WTC11 (cell line): Measurements from ENCODE around the gene ZNF555. TPM values are rescaled to one million over a fixed set of nuclear protein-coding genes. Genes with fewer than 3 reads are reported as not detected.

Source experiments
- ATAC-seq: fragments of 200-7000 bp; cut with Tn5 transposase; 2 replicates; pipeline ENCODE4 v1.10.0; 2021; ENCODE audit warnings: mild to moderate bottlenecking, moderate library complexity
- CTCF ChIA-PET: fragments of 300-600 bp; sonication (Branson Sonifier 250); formaldehyde crosslinking; loops from one replicate; lab custom pipeline; 2021; ENCODE audit warnings: antibody characterized with exemption; lab: Charles Lee
- POLR2A ChIA-PET: fragments of 350-600 bp; sonication (Branson Sonifier 250); formaldehyde crosslinking; loops from one replicate; lab custom pipeline; 2021; ENCODE audit warnings: antibody characterized with exemption; lab: Charles Lee
- DNase-seq: peaks from one replicate; pipeline ENCODE4 v3.0.0; 2021; ENCODE audit warnings: low spot score
- H3K27ac Mint-ChIP-seq: 2 replicates; pipeline ENCODE4 v1.8.0; 2021; ENCODE audit warnings: mixed read lengths
- H3K27me3 Mint-ChIP-seq: 2 replicates; pipeline ENCODE4 v1.8.0; 2021; ENCODE audit warnings: low read depth, mild to moderate bottlenecking, moderate library complexity, mixed read lengths
- H3K36me3 Mint-ChIP-seq: 2 replicates; pipeline ENCODE4 v1.8.0; 2021; ENCODE audit warnings: mixed read lengths
- H3K4me1 Mint-ChIP-seq: 2 replicates; pipeline ENCODE4 v1.8.0; 2022; ENCODE audit warnings: mixed read lengths
- H3K4me3 Mint-ChIP-seq: 2 replicates; pipeline ENCODE4 v1.8.0; 2021; ENCODE audit warnings: mild to moderate bottlenecking, moderate library complexity, mixed read lengths
- H3K9me3 Mint-ChIP-seq: 2 replicates; pipeline ENCODE4 v1.8.0; 2021; ENCODE audit warnings: mixed read lengths
- AR ChIP-seq: fragments of 250-450 bp; sonication (Bioruptor Pico); IDR thresholded peaks from 2 replicates; pipeline ENCODE4 v1.9.0; 2021; ENCODE audit warnings: mild to moderate bottlenecking
- ATF2 ChIP-seq: sonication (generic); formaldehyde crosslinking; IDR thresholded peaks from 2 replicates; pipeline ENCODE4 v1.8.1; 2022; ENCODE audit warnings: low read depth, missing genetic modification reagents, borderline replicate concordance
- ATF3 ChIP-seq: sonication (generic); formaldehyde crosslinking; conservative IDR thresholded peaks from 2 replicates; pipeline ENCODE4 v1.8.1; 2022; ENCODE audit warnings: mild to moderate bottlenecking, missing genetic modification reagents
- FOXJ3 ChIP-seq: sonication (generic); formaldehyde crosslinking; IDR thresholded peaks from 2 replicates; pipeline ENCODE4 v1.9.0; 2021; ENCODE audit warnings: missing genetic modification reagents, mild to moderate bottlenecking, borderline replicate concordance
- IRF2 ChIP-seq: sonication (generic); formaldehyde crosslinking; IDR thresholded peaks from 2 replicates; pipeline ENCODE4 v1.8.0; 2022; ENCODE audit warnings: low read depth, missing genetic modification reagents, borderline replicate concordance
- RELA ChIP-seq: sonication (generic); formaldehyde crosslinking; IDR thresholded peaks from 2 replicates; pipeline ENCODE4 v1.8.1; 2022; ENCODE audit warnings: missing genetic modification reagents, mild to moderate bottlenecking, borderline replicate concordance
- ZMAT4 ChIP-seq: fragments of 250-450 bp; sonication (Bioruptor Pico); IDR thresholded peaks from 2 replicates; pipeline ENCODE4 v1.9.0; 2021; ENCODE audit warnings: mild to moderate bottlenecking
- ZNF121 ChIP-seq: sonication (generic); formaldehyde crosslinking; IDR thresholded peaks from 2 replicates; pipeline ENCODE4 v1.8.0; 2023; ENCODE audit warnings: missing genetic modification reagents
- ZNF532 ChIP-seq: fragments of 250-450 bp; sonication (Bioruptor Pico); IDR thresholded peaks from 2 replicates; pipeline ENCODE4 v1.9.0; 2021; ENCODE audit warnings: mild to moderate bottlenecking, borderline replicate concordance
- total RNA-seq: library from RNA; stranded (reverse); gene quantifications from 3 replicates; pipeline ENCODE4 v1.2.3, GENCODE V29; 2021
- TF ChIP-seq, protein P1 (sequence below): sonication (generic); formaldehyde crosslinking; IDR thresholded peaks from 2 replicates; pipeline ENCODE4 v1.8.0; 2022; ENCODE audit warnings: mild to moderate bottlenecking, missing genetic modification reagents
- TF ChIP-seq, protein P2 (sequence below): sonication (generic); formaldehyde crosslinking; IDR thresholded peaks from 2 replicates; pipeline ENCODE4 v1.8.1; 2023; ENCODE audit warnings: mild to moderate bottlenecking, missing genetic modification reagents

Gene ZNF555
- total RNA-seq, 1 experiment from 2014 or later = 6.6 TPM

DNA sequence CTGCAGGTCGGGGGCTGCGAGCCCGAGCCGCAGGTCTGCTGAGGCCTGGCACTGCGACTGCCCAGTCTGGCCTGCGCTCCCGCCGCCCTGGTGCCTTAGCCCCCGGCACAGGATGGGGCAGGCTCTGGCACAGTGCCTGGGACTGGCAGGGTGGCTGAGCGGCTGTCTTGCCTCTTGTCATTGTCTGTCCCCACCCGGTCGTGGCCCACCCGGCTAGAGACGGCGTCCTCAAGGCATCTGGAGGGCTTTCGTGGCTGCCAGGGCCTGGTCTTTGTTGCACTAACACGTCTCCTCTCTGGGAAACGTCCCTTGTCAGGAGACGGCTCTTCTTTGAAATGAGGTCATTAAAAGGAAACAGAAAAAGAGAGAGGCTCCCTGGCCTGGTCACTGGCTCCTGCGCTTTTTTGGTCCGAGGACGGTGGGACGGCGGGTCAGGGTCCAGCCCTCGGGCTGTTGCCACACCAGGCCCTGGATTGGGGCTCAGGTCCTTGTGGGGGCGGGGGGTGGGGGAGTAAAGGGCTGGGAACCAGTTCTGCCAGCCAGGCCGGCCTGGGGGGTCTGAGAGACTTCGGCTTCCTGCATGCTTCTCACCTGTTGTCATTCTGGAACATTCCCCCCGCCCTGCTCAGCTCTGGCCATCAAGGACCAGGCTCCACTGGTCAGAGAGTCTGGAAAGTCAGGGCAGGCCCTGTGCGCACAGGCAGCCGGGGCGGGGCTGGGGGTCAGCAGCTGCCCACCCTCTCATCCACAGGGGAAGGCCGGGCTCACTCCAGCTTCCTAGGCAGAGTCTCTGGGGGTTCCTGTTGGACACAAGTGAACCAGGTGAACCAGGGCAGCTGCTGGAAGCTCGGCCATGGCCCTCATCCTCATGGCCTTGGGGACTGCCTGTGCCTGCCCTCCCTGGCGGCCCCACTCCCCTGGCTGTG is 27.8 kb upstream of the ZNF555 start (continued):
- no peak for TF ChIP-seq AR (CRISPR knock-in tag)
- no peak for TF ChIP-seq RELA (CRISPR knock-in tag)
- TF ChIP-seq FOXJ3 (CRISPR knock-in tag) = no peak
- no peak for TF ChIP-seq ZMAT4 (CRISPR knock-in tag)
- TF ChIP-seq ATF3 (CRISPR knock-in tag) = no peak
- no peak for TF ChIP-seq ATF2 (CRISPR knock-in tag)
- TF ChIP-seq, protein P1, sequence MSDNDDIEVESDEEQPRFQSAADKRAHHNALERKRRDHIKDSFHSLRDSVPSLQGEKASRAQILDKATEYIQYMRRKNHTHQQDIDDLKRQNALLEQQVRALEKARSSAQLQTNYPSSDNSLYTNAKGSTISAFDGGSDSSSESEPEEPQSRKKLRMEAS (CRISPR knock-in tag) = no peak
- TF ChIP-seq IRF2 (CRISPR knock-in tag) = no peak
- TF ChIP-seq ZNF532 = no peak

DNA sequence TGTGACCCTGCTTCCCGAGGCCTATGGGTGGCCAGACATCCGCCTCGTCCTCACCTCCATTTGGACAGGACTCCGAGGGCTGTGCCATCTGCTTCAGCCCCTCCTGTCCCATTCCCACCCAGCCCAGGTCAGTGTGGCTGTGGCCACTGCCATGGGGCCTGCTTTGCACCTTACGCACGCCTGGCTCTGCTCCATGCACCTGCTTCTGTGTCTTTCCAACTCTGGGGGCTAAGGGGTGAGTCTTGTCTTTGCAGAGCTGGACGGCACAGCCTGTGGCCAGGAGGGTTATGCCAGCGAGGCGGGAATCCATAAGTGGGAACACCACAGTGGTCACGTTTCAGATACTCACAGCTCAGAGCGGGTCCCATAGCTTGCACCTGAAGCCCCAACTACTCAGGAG is 26.8 kb upstream of the ZNF555 start:
- no peak overlapping the region for H3K4me3 Mint-ChIP-seq
- H3K27me3 Mint-ChIP-seq = no peaks in the 10 kb centered on the region
- TF ChIP-seq ZNF121 (CRISPR knock-in tag) = 0 out of 2 replicates have a peak, but pooled peaks have one; percentile 3
- TF ChIP-seq, protein P2, sequence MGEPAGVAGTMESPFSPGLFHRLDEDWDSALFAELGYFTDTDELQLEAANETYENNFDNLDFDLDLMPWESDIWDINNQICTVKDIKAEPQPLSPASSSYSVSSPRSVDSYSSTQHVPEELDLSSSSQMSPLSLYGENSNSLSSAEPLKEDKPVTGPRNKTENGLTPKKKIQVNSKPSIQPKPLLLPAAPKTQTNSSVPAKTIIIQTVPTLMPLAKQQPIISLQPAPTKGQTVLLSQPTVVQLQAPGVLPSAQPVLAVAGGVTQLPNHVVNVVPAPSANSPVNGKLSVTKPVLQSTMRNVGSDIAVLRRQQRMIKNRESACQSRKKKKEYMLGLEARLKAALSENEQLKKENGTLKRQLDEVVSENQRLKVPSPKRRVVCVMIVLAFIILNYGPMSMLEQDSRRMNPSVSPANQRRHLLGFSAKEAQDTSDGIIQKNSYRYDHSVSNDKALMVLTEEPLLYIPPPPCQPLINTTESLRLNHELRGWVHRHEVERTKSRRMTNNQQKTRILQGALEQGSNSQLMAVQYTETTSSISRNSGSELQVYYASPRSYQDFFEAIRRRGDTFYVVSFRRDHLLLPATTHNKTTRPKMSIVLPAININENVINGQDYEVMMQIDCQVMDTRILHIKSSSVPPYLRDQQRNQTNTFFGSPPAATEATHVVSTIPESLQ = no peak
- H3K4me1 Mint-ChIP-seq = no peaks in the 10 kb centered on the region
- ChIA-PET POLR2A (no interaction called here), CTCF (no interaction called here)
- H3K27ac Mint-ChIP-seq = no peak overlapping the region
- H3K36me3 Mint-ChIP-seq = peaks cover 6% of the 10 kb centered on the region
- no peak for DNase-seq
- no peaks in the 10 kb centered on the region; the same call in 1 of the 2 replicates for H3K9me3 Mint-ChIP-seq
- ATAC-seq = no peak
